Fibroblast of skin of right biceps (primary cell): ENCODE data around the gene NUAK1.

Experiments
- DNase-seq: peaks from one replicate; pipeline ENCODE4 v3.0.0-alpha.2; 2013

The NUAK1 gene

GRCh38 chr12:106054049-106054448 is 84.7 kb downstream of the NUAK1 start:
- DNase-seq = no peak

GRCh38 chr12:106051853-106052531 is 86.8 kb downstream of the NUAK1 start:
- DNase-seq = peak; percentile 84

GRCh38 chr12:106049546-106049945 is 89.2 kb downstream of the NUAK1 start:
- DNase-seq = no peak

GRCh38 chr12:106049105-106049504 is 89.6 kb downstream of the NUAK1 start:
- peak; percentile 52 for DNase-seq

DNA sequence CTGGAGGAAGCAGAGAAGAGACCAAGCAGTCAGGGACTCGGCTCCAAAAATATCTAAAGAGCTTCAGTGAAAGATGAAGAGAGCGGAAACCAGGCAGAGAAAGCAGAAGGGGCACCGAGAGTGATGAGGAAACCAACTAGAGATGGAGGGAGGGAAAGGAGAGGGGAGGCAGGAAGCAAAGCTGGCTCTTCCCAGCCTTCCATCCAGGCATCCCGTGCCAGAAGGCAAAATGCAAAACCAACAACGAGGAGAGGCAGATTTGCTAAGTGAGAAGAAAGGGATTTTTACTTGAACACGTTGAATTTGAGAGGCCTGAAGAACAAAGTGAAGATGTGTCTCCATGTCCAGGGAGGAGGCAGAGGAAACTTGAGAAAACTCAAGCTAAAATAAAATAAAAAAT is 90.1 kb downstream of the NUAK1 start:
- no peak for DNase-seq

- no peak for DNase-seq
These were observed 90.7 kb downstream of the NUAK1 start for GRCh38 chr12:106048016-106048415.

DNA sequence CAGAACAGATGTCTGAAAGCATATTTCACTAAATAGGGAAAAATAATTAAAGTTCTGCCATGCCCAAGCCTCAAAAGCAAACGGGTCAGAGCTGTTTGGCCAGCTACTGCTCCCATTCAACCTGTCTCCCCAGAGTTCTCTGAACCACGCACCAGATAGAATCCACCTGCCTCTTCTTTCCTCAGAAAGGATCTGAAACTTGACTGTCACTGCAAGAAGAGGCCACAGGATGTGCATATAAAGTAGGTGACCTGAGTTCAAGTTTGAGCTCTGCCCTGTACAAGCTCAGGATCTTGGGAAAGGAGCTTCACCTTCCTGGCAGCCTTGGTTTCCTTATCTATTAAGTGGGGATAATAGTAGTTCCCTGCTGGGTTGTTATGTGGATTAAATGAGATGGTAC is 91.8 kb downstream of the NUAK1 start:
- DNase-seq = no peak

GRCh38 chr12:106046301-106046846 is 92.4 kb downstream of the NUAK1 start:
- no peak for DNase-seq

- DNase-seq = peak; percentile 39
These were observed 93.5 kb downstream of the NUAK1 start for GRCh38 chr12:106045251-106045674.

DNA sequence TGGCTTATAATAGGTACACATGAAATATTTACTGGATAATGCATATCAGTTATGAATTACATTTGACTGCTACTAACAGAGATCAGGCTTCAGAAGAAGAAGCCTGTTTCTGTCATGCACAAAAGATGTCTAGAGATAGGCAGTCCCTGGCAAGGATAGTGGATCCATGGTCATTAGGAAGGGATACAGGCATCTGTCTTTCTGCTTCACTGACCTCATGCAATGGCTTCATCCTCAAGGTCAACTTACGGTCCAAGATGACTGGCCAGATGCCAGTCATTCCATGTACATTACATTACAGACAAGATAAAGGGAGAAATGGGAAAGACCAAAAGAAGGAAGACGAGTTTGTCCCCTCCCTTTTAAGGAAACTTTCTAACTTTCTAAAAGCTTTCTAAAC is 94.0 kb downstream of the NUAK1 start:
- DNase-seq = peak; percentile 66

DNA sequence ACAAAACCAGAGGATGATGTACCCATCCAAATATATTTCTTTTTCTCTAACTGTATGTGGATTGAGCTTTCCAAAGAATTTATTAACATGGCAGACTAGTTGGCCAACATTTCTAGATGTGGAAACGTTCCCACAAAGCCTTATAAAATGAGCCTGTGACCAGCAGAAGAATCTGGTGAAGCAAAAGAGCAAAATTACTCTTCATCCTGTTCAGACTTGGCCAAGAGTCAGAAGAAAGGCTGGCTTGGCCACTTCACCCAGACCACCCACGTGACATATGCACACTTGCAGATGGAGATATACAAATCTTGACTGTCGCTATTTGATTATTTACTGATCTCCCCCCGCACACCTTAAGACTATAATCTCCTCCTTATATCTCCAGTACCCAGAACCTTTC is 96.7 kb downstream of the NUAK1 start:
- no peak for DNase-seq

GRCh38 chr12:106040521-106040920 is 98.2 kb downstream of the NUAK1 start:
- DNase-seq = no peak

DNA sequence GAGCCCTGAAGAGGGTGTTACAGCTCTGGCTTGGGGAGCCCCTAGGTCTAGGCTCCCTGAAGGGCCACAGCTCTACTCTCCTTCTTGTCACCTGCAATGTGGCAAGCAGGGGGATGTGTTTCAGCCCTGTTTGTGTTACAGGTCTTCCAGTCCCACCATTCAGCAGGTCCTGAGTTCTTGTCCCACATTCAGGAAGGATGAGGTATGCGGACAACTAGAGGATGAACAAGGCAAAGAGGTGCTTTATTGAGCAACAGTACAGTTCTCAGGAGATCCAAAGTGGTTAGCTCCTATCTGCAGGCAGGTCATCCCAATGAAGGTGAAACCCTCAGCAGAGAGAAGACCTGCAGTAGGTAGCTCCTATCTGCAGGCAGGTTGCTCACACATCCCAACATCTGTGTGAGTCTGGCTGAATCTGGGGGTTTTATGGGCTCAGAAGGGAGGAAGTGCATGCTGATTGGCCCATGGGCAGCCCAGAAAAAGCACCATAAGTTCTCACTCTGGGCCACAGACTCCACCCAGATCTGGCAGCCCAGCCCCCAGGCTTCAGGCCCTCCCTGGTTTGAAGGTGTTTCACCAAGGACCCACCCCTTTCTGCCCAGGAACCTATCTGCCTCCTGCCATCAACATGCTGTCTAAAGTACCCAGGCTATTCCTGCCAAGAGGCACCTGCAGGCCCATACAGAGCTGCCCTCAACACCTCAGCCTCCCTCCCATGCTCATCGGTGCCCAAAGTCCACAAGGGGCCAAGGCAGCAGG is 98.9 kb downstream of the NUAK1 start:
- DNase-seq = no peak

GRCh38 chr12:106039242-106039641 is 99.5 kb downstream of the NUAK1 start:
- no peak for DNase-seq

GRCh38 chr12:106037524-106038298 is 101.0 kb downstream of the NUAK1 start:
- no peak for DNase-seq

DNA sequence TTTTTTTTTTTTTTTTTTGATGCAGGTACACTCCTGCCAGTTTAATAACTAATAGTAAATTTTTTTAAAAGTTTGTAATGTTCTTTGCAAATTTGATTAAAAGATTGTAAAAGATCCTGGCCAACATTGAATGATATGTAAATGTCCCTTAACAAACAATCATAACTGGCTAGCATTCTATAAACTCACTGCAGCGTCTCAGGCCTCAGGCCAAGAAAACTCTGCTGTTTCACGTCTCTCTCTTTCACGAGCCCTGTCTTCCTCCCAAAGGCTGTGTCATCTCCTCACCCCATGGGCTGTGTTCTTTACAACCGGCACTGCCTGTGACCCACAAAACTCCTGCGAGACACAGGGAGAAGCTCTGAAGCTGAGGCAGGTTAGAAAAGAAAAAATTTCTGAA is 103.3 kb downstream of the NUAK1 start:
- DNase-seq = no peak

DNA sequence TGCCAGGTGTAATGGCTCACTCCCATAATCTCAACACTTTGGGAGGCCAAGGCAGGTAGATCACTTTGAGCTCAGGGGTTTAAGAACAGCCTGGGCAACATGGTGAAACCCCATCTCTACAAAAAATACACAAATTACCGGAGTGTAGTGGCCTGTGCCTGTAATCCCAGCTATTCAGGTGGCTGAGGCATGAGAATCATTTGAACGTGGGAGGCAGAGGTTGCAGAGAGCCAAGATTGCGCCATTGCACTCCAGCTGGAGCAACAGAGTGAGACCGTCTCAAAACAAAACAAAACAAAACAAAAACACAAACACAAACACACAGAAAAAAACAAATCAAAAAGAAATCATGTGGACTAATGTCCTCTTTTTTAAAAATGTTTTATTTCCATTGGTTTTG is 104.4 kb downstream of the NUAK1 start:
- no peak for DNase-seq

- DNase-seq = no peak
These were observed 105.5 kb downstream of the NUAK1 start for GRCh38 chr12:106033161-106033675.

- peak; percentile 58 for DNase-seq
These were observed 106.2 kb downstream of the NUAK1 start for GRCh38 chr12:106032623-106032925.

DNA sequence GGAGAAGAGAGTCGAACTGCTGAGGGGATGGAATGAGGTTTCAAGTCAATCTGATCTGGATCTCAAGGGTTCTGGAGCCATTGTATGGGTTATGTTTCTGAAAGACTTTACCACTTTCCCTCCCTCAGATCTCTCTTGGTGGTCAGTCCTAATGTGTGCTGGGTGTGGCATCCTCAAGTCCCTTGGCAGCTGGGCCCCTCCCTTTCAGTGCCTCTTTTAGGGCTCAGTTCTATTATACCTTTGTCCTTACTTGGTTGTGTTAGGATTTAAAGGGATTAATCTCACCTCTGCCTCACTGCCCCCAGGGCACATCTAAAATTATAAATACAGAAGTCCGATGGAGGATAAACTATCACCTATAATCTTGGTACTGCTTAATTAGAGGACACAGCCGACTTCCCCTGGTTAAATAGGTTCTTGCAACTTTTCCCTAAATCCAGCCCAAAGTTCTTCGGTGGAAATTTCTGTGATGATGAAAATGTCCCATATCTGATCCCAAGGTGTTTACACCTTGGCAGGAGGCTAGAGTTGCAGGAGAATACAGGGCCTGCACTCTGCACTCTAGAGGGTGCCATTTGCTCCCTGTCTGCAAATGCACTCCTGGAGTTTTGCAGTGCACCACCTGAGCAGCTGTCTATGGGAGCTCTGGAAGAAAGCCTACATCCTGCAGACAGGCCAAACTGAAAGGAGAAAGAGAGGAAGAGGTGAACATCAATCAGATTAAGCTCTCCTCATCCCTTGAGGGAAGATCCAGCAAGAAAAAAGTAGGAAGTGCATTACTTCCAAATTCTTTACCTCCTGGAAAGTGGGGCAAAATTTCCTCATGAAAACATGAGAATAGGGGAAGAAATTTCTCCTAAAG is 106.8 kb downstream of the NUAK1 start:
- DNase-seq = peak; percentile 28

- DNase-seq = peak; percentile 99
These were observed 108.3 kb downstream of the NUAK1 start for GRCh38 chr12:106030210-106031071.
